ENCODE data around the gene BPIFA1.

BPIFA1 gene

DNA sequence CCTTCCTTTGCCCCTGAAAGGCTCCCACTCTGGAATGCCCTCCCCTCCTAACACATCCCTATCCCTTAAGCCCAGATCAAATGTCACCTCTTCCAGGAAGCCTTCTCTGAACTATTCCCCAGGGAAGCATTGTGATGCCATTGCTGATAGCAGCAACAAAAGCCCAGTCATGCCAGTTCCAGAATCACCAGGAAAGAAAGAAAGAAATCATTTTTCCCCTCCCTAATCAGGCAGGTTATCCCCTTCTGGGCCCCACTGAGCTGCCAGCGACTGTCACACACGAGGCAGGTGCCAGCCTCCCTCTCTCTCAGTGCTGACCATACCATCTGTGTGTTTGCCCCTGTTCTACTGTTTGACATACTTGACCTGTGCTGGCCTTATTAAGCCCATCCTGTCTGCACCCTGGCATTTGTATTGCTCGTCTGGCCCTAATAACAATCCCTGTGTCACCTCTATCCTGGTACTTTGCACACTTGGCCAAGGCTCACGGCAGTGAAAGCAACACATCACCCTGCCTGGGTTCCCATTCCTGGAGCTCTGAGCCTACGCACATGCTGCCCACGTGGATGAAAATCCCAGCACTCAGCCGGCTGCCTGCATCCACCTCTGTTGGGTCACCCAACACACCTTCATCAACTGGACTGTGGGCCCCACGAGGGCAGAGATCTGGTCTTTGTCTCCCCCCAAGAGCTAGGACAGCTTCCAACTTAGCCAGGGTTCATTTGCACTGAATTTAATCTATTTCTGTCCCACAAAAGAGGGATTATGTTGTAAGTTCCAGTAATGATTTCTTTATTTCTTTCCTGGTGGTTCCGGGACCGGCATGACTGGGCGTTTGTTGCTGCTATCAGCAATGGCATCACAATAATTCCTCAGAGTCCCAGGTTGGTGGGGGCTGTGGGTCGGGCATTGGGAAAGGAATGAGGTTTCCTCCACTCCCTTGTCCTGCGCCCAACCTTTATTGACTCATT is 42.0 kb downstream of the BPIFA1 start:
- no peaks in the 10 kb centered on the region for H3K36me3 ChIP-seq (ENCODE audit: insufficient read depth, insufficient read length, low read length)
- peaks cover 10% of the 10 kb centered on the region for H3K4me1 ChIP-seq (ENCODE audit: insufficient read depth, insufficient read length)
- peak; percentile 30 for DNase-seq (ENCODE audit: low read depth, low spot score)
- H3K4me3 ChIP-seq (ENCODE audit: insufficient read length, low read depth), result no peak overlapping the region
- no peaks in the 10 kb centered on the region for H3K27me3 ChIP-seq (ENCODE audit: insufficient read depth, insufficient read length)
- no peak overlapping the region for H3K9ac ChIP-seq (ENCODE audit: insufficient read length, low read depth)
- TF ChIP-seq SUZ12 (IDR thresholded peaks at IDR 0.05; ENCODE audit: extremely low read depth, insufficient read depth, insufficient read length) (no peak), ZNF274 (IDR thresholded peaks at IDR 0.05; ENCODE audit: low read depth, low read length) (no peak), YY1 (IDR thresholded peaks at IDR 0.05; ENCODE audit: insufficient read depth, insufficient read length) (no peak)
- no peaks in the 10 kb centered on the region for H3K9me3 ChIP-seq (ENCODE audit: insufficient read depth, low read length)

DNA sequence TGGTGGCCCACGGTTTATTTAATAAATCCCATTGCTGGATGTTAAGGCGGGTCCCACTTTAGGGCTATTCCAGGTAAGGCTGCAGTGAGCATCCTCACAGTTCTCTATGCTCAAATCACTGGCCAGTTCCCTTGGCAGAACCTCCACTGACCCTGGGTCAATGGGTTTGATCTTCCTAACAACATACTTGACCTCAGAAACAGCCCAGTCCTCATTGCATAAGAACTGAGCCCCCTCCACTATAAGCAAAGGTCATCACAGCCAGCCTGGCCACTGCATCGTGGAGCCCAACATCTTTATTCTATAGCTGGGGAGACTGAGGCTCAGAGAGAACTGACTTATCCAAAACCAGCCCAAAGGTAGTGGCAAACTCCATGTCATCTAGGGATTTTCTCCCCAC is 42.9 kb downstream of the BPIFA1 start:
- no peak for DNase-seq (ENCODE audit: low read depth, low spot score)
- H3K4me3 ChIP-seq (ENCODE audit: insufficient read length, low read depth), result no peak overlapping the region
- no peaks in the 10 kb centered on the region for H3K36me3 ChIP-seq (ENCODE audit: insufficient read depth, insufficient read length, low read length)
- H3K4me1 ChIP-seq (ENCODE audit: insufficient read depth, insufficient read length), result peaks cover 4% of the 10 kb centered on the region
- H3K27me3 ChIP-seq (ENCODE audit: insufficient read depth, insufficient read length), result no peaks in the 10 kb centered on the region
- no peaks in the 10 kb centered on the region for H3K9me3 ChIP-seq (ENCODE audit: insufficient read depth, low read length)
- TF ChIP-seq ZNF274 (IDR thresholded peaks at IDR 0.05; ENCODE audit: low read depth, low read length) (no peak), YY1 (IDR thresholded peaks at IDR 0.05; ENCODE audit: insufficient read depth, insufficient read length) (no peak), SUZ12 (IDR thresholded peaks at IDR 0.05; ENCODE audit: extremely low read depth, insufficient read depth, insufficient read length) (no peak)
- H3K9ac ChIP-seq (ENCODE audit: insufficient read length, low read depth), result no peak overlapping the region

GRCh38 chr20:33279261-33279910 is 43.6 kb downstream of the BPIFA1 start:
- TF ChIP-seq YY1 (IDR thresholded peaks at IDR 0.05; ENCODE audit: insufficient read depth, insufficient read length) (no peak), ZNF274 (IDR thresholded peaks at IDR 0.05; ENCODE audit: low read depth, low read length) (no peak), SUZ12 (IDR thresholded peaks at IDR 0.05; ENCODE audit: extremely low read depth, insufficient read depth, insufficient read length) (no peak)
- H3K4me1 ChIP-seq (ENCODE audit: insufficient read depth, insufficient read length), result peaks cover 4% of the 10 kb centered on the region
- H3K4me3 ChIP-seq (ENCODE audit: insufficient read length, low read depth), result no peak overlapping the region
- no peaks in the 10 kb centered on the region for H3K36me3 ChIP-seq (ENCODE audit: insufficient read depth, insufficient read length, low read length)
- H3K9me3 ChIP-seq (ENCODE audit: insufficient read depth, low read length), result no peaks in the 10 kb centered on the region
- H3K27me3 ChIP-seq (ENCODE audit: insufficient read depth, insufficient read length), result no peaks in the 10 kb centered on the region
- no peak overlapping the region for H3K9ac ChIP-seq (ENCODE audit: insufficient read length, low read depth)
- no peak for DNase-seq (ENCODE audit: low read depth, low spot score)

DNA sequence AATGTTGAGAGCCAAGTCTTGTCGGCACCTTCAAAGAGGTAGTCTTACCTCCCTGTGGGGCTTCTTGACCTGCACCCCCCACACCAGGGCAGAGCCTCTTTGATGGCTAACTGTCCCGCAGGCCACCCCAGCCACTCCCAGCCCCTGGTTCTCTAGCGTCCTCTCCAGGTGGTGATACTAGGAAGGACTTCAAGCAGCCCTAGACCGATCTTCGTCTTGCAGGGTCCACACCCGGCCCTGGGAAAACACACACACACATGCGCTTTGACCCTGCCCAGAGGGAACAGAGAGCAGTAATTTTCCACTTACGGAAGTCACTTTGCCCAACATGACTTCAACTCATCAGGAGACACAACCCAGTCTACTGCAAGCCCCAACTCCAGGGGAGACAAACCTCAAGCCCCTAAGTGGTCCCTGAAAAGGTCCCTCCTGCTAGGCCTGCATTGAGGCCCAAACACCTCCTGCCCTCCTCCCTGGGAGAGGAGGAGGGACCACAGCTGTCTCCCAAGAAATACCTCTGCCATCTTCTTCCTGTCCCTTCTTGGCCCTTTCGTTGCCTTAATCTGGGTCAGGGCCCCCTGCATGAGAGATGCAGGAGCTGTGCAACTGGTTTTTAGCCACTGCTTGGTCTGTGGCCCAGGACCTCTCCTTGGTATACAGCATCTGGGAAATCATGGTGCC is 44.3 kb downstream of the BPIFA1 start:
- H3K4me3 ChIP-seq (ENCODE audit: insufficient read length, low read depth), result no peak overlapping the region
- DNase-seq (ENCODE audit: low read depth, low spot score), result no peak
- H3K27me3 ChIP-seq (ENCODE audit: insufficient read depth, insufficient read length), result no peaks in the 10 kb centered on the region
- H3K9me3 ChIP-seq (ENCODE audit: insufficient read depth, low read length), result no peaks in the 10 kb centered on the region
- H3K36me3 ChIP-seq (ENCODE audit: insufficient read depth, insufficient read length, low read length), result no peaks in the 10 kb centered on the region
- H3K9ac ChIP-seq (ENCODE audit: insufficient read length, low read depth), result no peak overlapping the region
- TF ChIP-seq SUZ12 (IDR thresholded peaks at IDR 0.05; ENCODE audit: extremely low read depth, insufficient read depth, insufficient read length), result no peak
- TF ChIP-seq YY1 (IDR thresholded peaks at IDR 0.05; ENCODE audit: insufficient read depth, insufficient read length), result no peak
- no peak for TF ChIP-seq ZNF274 (IDR thresholded peaks at IDR 0.05; ENCODE audit: low read depth, low read length)
- peaks cover 4% of the 10 kb centered on the region for H3K4me1 ChIP-seq (ENCODE audit: insufficient read depth, insufficient read length)

DNA sequence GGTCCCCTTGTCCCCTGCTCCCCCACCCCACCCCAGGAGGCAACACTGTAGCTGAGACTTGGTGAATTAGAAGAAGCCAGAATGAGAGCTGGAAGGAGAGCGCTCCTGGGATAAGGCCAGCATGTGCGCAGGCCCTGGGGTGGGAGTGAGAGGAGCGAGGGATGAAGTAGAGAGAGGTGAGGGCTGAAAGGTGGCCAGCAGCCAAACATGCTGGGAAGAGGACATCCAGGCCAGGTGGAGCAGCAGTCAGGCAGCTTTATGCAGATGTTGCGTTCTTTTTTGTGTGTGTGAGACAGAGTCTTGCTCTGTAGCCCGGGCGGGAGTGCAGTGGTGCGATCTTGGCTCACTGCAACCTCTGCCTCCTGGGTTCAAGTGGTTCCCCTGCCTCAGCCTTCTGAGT is 45.0 kb downstream of the BPIFA1 start:
- H3K4me1 ChIP-seq (ENCODE audit: insufficient read depth, insufficient read length), result peaks cover 4% of the 10 kb centered on the region

DNA sequence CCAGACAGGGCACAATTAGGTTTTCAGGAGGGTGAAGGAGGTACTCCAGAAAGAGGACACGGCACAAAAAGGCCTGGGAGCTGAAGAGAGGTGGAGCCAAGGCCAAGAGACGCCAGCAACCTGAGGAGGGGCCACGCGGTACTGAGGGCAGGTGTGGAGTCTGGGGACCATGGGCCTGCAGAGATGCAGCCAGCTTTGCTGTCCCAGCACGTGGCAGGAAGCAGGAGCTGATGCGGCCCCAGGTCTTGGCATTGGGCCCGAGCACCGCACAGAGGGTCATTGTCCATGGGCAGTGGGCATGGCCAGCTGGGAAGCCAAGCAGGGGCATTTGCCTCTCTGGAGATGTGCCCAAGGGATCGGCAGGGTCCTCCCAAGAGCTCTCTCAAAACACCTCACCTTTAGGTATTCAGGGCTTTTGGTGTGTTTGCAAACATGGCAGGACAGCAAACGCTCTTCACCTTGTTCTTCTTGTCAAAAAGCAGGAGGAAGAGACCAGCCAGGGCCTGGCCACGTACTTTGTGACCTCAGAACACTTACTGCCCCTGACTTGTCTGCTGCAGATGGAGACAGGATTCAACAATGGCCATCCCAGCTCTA is 45.9 kb downstream of the BPIFA1 start:
- no peaks in the 10 kb centered on the region for H3K36me3 ChIP-seq (ENCODE audit: insufficient read depth, insufficient read length, low read length)
- TF ChIP-seq ZNF274 (IDR thresholded peaks at IDR 0.05; ENCODE audit: low read depth, low read length) (no peak), YY1 (IDR thresholded peaks at IDR 0.05; ENCODE audit: insufficient read depth, insufficient read length) (no peak), SUZ12 (IDR thresholded peaks at IDR 0.05; ENCODE audit: extremely low read depth, insufficient read depth, insufficient read length) (no peak)
- no peak for DNase-seq (ENCODE audit: low read depth, low spot score)
- no peak overlapping the region for H3K9ac ChIP-seq (ENCODE audit: insufficient read length, low read depth)
- H3K9me3 ChIP-seq (ENCODE audit: insufficient read depth, low read length), result no peaks in the 10 kb centered on the region
- no peak overlapping the region for H3K4me3 ChIP-seq (ENCODE audit: insufficient read length, low read depth)
- H3K4me1 ChIP-seq (ENCODE audit: insufficient read depth, insufficient read length), result peaks cover 1% of the 10 kb centered on the region
- no peaks in the 10 kb centered on the region for H3K27me3 ChIP-seq (ENCODE audit: insufficient read depth, insufficient read length)

More for the DNA sequence above, 45.0 kb downstream of the BPIFA1 start:
- no peaks in the 10 kb centered on the region for H3K36me3 ChIP-seq (ENCODE audit: insufficient read depth, insufficient read length, low read length)
- no peak for TF ChIP-seq ZNF274 (IDR thresholded peaks at IDR 0.05; ENCODE audit: low read depth, low read length)
- TF ChIP-seq SUZ12 (IDR thresholded peaks at IDR 0.05; ENCODE audit: extremely low read depth, insufficient read depth, insufficient read length), result no peak
- no peak for TF ChIP-seq YY1 (IDR thresholded peaks at IDR 0.05; ENCODE audit: insufficient read depth, insufficient read length)
- no peak overlapping the region for H3K9ac ChIP-seq (ENCODE audit: insufficient read length, low read depth)
- no peaks in the 10 kb centered on the region for H3K27me3 ChIP-seq (ENCODE audit: insufficient read depth, insufficient read length)
- no peak for DNase-seq (ENCODE audit: low read depth, low spot score)
- H3K4me3 ChIP-seq (ENCODE audit: insufficient read length, low read depth), result no peak overlapping the region
- no peaks in the 10 kb centered on the region for H3K9me3 ChIP-seq (ENCODE audit: insufficient read depth, low read length)

All from NT2/D1 (cell line).